Measurements from ENCODE around the gene GALNS.
"Not testable (repeated sequence)": the region's sequence is repeated elsewhere in the genome, so short reads cannot be mapped to it uniquely, and the experiment has no call there.

GALNS gene

DNA sequence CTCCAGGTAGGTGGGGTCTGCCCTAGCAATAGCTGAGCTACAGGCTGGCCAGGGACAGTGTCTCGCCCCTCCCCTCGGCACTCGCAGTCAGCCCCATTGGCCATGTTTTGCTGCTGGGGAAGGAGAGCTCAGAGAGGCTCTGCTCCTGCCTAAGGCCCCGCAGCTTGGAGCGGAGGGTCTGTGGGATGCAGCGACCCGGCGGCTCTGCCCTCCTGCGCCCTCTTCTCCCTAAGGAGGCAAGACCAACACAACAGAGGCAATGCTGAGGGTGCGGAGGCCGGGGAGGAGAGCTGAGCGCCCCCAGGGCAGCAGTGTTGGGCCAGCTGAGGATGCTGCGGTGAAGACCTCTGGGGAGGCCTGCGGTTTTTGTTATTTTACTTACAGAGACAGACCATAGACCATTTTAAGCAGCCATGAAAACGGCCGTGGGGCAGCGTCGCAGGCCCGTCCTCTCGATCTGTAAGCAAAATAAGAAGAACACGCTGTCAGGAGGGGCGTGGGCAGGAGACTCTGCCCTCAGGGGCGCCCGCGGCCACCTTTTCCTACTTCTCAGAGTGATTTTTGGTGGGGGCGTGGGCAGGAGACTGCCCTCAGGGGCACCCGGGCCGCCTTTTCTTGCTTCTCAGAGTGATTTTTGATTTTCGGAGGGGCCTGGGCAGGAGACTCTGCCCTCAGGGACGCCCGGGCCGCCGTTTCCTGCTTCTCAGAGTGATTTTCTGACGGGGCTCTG, 41.1 kb upstream of the GALNS start:
- no peaks in the 10 kb centered on the region for H3K4me1 ChIP-seq (ENCODE audit: insufficient read depth, poor library complexity, severe bottlenecking)
- H3K9me3 ChIP-seq (ENCODE audit: severe bottlenecking) = no peaks in the 10 kb centered on the region
- DNase-seq (ENCODE audit: low spot score) (no peak), ATAC-seq (ENCODE audit: low read depth) (no peak)
- H3K27me3 ChIP-seq (ENCODE audit: insufficient read depth, poor library complexity, severe bottlenecking) = no peaks in the 10 kb centered on the region
- TF ChIP-seq, protein P1, sequence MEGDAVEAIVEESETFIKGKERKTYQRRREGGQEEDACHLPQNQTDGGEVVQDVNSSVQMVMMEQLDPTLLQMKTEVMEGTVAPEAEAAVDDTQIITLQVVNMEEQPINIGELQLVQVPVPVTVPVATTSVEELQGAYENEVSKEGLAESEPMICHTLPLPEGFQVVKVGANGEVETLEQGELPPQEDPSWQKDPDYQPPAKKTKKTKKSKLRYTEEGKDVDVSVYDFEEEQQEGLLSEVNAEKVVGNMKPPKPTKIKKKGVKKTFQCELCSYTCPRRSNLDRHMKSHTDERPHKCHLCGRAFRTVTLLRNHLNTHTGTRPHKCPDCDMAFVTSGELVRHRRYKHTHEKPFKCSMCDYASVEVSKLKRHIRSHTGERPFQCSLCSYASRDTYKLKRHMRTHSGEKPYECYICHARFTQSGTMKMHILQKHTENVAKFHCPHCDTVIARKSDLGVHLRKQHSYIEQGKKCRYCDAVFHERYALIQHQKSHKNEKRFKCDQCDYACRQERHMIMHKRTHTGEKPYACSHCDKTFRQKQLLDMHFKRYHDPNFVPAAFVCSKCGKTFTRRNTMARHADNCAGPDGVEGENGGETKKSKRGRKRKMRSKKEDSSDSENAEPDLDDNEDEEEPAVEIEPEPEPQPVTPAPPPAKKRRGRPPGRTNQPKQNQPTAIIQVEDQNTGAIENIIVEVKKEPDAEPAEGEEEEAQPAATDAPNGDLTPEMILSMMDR (IDR thresholded peaks at IDR 0.05; ENCODE audit: poor library complexity, severe bottlenecking) = no peak
- no peaks in the 10 kb centered on the region for H3K36me3 ChIP-seq (ENCODE audit: low read depth)
- no peak overlapping the region for H3K27ac ChIP-seq (ENCODE audit: poor library complexity, severe bottlenecking)
- H3K4me3 ChIP-seq (ENCODE audit: severe bottlenecking) = no peak overlapping the region

DNA sequence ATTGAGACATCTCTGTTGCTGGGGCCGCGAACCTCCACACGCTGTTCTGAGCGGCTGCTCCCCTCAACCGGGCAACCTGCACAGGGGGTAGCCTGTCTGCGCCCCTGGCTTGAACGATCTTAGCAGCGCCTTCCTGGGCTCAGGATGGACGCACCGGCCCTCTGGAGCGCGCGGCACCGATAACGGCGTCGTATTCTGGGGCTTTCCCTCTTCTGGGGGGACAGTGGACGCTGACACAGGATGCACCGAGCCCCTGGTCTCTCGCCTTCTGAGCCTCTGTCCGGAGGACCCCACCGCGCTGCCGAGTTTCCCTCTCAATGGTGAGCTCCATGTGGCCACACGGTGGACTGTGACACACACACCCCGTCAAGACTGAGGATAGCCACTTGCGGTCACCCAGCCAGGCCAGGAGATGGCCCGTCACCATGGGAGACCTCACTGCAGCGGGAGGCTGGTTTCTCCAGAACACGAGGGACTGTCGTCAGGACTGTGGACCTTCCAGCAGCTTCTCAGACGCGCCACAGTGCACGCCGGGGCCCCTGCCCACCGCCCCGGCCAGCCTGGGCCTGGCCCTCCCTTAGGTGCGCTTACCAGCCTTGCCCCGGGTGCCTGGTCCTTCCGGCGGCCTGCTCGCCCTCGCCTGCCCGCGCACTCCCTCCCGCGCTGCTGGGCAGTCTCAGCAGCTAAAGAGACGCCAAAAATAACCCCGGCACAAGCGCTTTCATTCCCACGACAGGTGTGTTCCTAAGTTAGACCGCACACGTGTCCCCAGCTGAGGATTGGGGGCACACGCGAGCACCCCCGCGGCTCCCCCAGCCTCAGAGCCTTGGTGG, 39.7 kb upstream of the GALNS start:
- Histone ChIP-seq H3K4me1 (ENCODE audit: insufficient read depth, poor library complexity, severe bottlenecking) (no peaks in the 10 kb centered on the region), H3K27me3 (ENCODE audit: insufficient read depth, poor library complexity, severe bottlenecking) (no peaks in the 10 kb centered on the region), H3K36me3 (ENCODE audit: low read depth) (no peaks in the 10 kb centered on the region), H3K9me3 (ENCODE audit: severe bottlenecking) (no peaks in the 10 kb centered on the region), H3K4me3 (ENCODE audit: severe bottlenecking) (no peak overlapping the region), H3K27ac (ENCODE audit: poor library complexity, severe bottlenecking) (no peak overlapping the region)
- DNase-seq (ENCODE audit: low spot score) = no peak
- no peak for ATAC-seq (ENCODE audit: low read depth)
- TF ChIP-seq, protein P1 (IDR thresholded peaks at IDR 0.05; ENCODE audit: poor library complexity, severe bottlenecking) = no peak

DNA sequence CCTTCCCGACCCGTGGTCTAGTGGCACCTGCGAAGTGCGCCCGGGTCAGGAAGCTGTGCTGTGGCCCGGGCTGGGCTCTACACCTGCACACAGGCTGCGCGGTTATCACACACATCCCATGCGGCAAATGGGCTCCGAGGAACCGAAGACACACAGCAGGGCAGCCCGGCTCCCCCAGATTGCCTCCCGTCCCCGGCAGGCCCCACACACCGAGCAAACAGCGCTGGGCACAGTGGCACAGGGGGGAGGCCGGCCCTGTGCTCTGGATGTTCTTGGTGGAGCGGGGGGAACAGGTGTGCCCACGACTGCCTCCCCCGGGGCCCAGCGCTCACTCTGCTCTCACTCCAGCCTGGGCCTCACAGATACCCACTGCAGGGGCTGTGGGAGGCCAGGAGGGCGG, 38.6 kb upstream of the GALNS start:
- Histone ChIP-seq H3K27me3 (ENCODE audit: insufficient read depth, poor library complexity, severe bottlenecking) (no peaks in the 10 kb centered on the region), H3K4me1 (ENCODE audit: insufficient read depth, poor library complexity, severe bottlenecking) (no peaks in the 10 kb centered on the region), H3K27ac (ENCODE audit: poor library complexity, severe bottlenecking) (no peak overlapping the region), H3K9me3 (ENCODE audit: severe bottlenecking) (no peaks in the 10 kb centered on the region), H3K36me3 (ENCODE audit: low read depth) (no peaks in the 10 kb centered on the region), H3K4me3 (ENCODE audit: severe bottlenecking) (no peak overlapping the region)
- ATAC-seq (ENCODE audit: low read depth) (no peak), DNase-seq (ENCODE audit: low spot score) (no peak)
- TF ChIP-seq, protein P1 (IDR thresholded peaks at IDR 0.05; ENCODE audit: poor library complexity, severe bottlenecking) = no peak

DNA sequence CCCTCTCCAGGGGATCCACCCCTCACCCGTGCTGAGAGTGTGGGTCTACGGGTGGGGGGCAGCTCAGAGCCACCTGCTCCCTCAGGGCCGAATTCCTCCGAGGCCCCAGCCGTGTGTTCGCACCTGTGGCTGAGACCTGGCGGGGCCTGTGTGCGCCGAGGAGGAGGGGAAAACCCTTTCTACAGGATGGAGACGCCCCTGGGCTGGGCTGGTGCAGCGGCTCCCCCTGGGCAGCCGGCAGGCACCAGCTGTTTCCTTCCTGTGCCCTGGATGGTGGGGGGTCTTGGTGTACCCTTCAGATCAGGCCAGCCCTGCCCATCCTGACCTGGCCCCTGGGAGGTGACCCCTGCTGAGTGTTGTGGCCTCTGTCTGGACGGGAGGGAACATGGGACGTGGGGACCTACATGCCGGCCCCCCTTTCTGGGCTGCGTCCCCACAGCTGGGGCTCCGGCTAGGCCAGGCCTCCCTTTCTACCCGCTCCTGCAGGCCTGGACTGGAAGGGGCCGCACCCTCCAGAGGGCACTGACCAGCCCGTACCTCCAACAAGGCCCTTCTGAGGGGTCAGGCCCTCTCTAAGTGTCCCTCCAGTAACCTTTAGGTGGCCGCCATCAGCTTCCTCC, 38.0 kb upstream of the GALNS start:
- no peaks in the 10 kb centered on the region for H3K27me3 ChIP-seq (ENCODE audit: insufficient read depth, poor library complexity, severe bottlenecking)
- no peak for ATAC-seq (ENCODE audit: low read depth)
- H3K36me3 ChIP-seq (ENCODE audit: low read depth) = no peaks in the 10 kb centered on the region
- H3K4me3 ChIP-seq (ENCODE audit: severe bottlenecking) = no peak overlapping the region
- no peak overlapping the region for H3K27ac ChIP-seq (ENCODE audit: poor library complexity, severe bottlenecking)
- no peaks in the 10 kb centered on the region for H3K9me3 ChIP-seq (ENCODE audit: severe bottlenecking)
- DNase-seq (ENCODE audit: low spot score) = no peak
- TF ChIP-seq, protein P1 (IDR thresholded peaks at IDR 0.05; ENCODE audit: poor library complexity, severe bottlenecking) = no peak
- H3K4me1 ChIP-seq (ENCODE audit: insufficient read depth, poor library complexity, severe bottlenecking) = no peaks in the 10 kb centered on the region

DNA sequence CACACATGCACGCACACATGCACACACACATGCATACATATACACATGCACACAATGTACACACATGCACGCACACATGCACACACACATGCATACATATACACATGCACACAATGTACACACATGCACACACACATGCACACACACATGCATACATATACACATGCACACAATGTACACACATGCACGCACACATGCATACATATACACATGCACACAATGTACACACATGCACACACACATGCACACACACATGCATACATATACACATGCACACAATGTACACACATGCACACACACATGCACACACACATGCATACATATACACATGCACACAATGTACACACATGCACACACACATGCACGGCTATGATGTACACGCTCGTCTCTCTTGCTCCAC, 37.5 kb upstream of the GALNS start:
- not testable (repeated sequence) for H3K36me3 ChIP-seq (ENCODE audit: low read depth); ATAC-seq (ENCODE audit: low read depth); H3K27me3 ChIP-seq (ENCODE audit: insufficient read depth, poor library complexity, severe bottlenecking); H3K27ac ChIP-seq (ENCODE audit: poor library complexity, severe bottlenecking); H3K4me3 ChIP-seq (ENCODE audit: severe bottlenecking); H3K9me3 ChIP-seq (ENCODE audit: severe bottlenecking); DNase-seq (ENCODE audit: low spot score); H3K4me1 ChIP-seq (ENCODE audit: insufficient read depth, poor library complexity, severe bottlenecking)
